Heart right ventricle (tissue), 16 donors: ENCODE measurements around the gene RO60. TPM values are rescaled to one million over a fixed set of nuclear protein-coding genes. Genes with fewer than 3 reads are reported as not detected.
A peak's percentile ranks its signal among the peaks of the same experiment; 100 is the strongest.
"Not testable (repeated sequence)": the region's sequence is repeated elsewhere in the genome, so short reads cannot be mapped to it uniquely, and the experiment has no call there.

Experiments
- ATAC-seq, 8 donors: fragments of 200-7000 bp; cut with Tn5 transposase; one replicate each; pipeline ENCODE4 v1.9.1; 2020; ENCODE audit warnings: mild to moderate bottlenecking in 8 of 8, moderate library complexity in 8 of 8, moderate number of reproducible peaks in 1 of 8
- DNase-seq, 2 donors: peaks; one replicate each; pipeline ENCODE4 v3.0.0-alpha.2; 2020
- H3K27ac ChIP-seq, 10 donors: fragments of 200-600 bp; sonication (generic) in 2 of 10; one replicate each; pipeline versions ENCODE4 v1.5.0 to v1.8.0; 2020 to 2022; ENCODE audit warnings: mild to moderate bottlenecking in 3 of 10
- H3K27me3 ChIP-seq, 7 donors: fragments of 200-600 bp; one replicate each; pipeline ENCODE4 v1.8.0; 2021 to 2022; ENCODE audit warnings: mild to moderate bottlenecking in 2 of 7
- H3K36me3 ChIP-seq, 9 donors: fragments of 200-600 bp; sonication (generic) in 1 of 9; one replicate each; pipeline versions ENCODE4 v1.5.0 to v1.8.0; 2020 to 2022; ENCODE audit warnings: mild to moderate bottlenecking in 2 of 9
- H3K4me1 ChIP-seq, 9 donors: fragments of 200-600 bp; sonication (generic) in 1 of 9; one replicate each; pipeline versions ENCODE4 v1.5.0 to v1.8.0; 2020 to 2022; ENCODE audit warnings: mild to moderate bottlenecking in 4 of 9
- H3K4me3 ChIP-seq, 10 donors: fragments of 200-600 bp; sonication (generic) in 2 of 10; one replicate each; pipeline versions ENCODE4 v1.5.0 to v1.8.0; 2020 to 2022; ENCODE audit warnings: mild to moderate bottlenecking in 7 of 10, moderate library complexity in 2 of 10
- H3K9me3 ChIP-seq, 11 donors: fragments of 200-600 bp in 10 of 11; sonication (generic) in 2 of 11; one replicate each; pipeline versions ENCODE4 v1.5.0 to v1.8.0; 2013 to 2022; ENCODE audit warnings: mild to moderate bottlenecking in 2 of 11, control low read depth in 1 of 11, moderate library complexity in 1 of 11
- WGBS, 2 donors: extraction: QIAGEN DNeasy Blood & Tissue Kit; methylation state at CpG; one replicate each; pipeline ENCODE4 v1.1.7; 2013; ENCODE audit warnings: inconsistent platforms in 1 of 2; 5-methylcytosine and 5-hydroxymethylcytosine counted together
- intact Hi-C, 10 donors: fragments of 100-400 bp; cut with DNase I; formaldehyde crosslinking; loops; one replicate each; pipeline versions ENCODE4 v1.11.1 to v1.14.2; 2022
- polyA plus RNA-seq, 2 donors: library from polyadenylated mRNA; stranded (reverse); fragments of 200-250 nt; gene quantifications; one replicate each; pipeline ENCODE4 v1.2.3, GENCODE V29; 2013
- total RNA-seq, 10 donors: library from RNA; stranded (reverse); fragmentation: NEBNext Ultra II Directional in 3 of 10; extraction: Animal tissue kit (Norgen Biotek cat#: 25700) in 3 of 10; gene quantifications; one replicate each; pipeline versions ENCODE4 v1.2.1 to v1.2.4, GENCODE V29; 2021 to 2023
- TF ChIP-seq, protein P1 (sequence below), 9 donors: fragments of 200-600 bp; sonication (generic) in 2 of 9; IDR thresholded peaks; one replicate each; pipeline versions ENCODE4 v1.5.0 to v1.8.0; 2021 to 2022; ENCODE audit warnings: antibody characterized with exemption in 9 of 9, mild to moderate bottlenecking in 5 of 9, moderate library complexity in 1 of 9
- donor health status: Arrhythmogenic right ventricular cardiomyopathy.
- donor health status: ischemic (EF 13 %, LVEDD 7.1; RV severe dilation, severe dysfunction).
- donor health status: healthy with polysubstance abuse.
- donor health status: DM: no; HTN: yes; CAD: no.
- donor health status: DM: no; HTN: no; CAD: no.
- donor health status: ischemic (EF 25% LVEDD 6.9; RV normal size, moderate dysfunction).
- donor health status: ischemic (EF 25% LVEDD 5.7; RV mildly dilated, moderate dysfunction).
- donor health status: healthy.
- donor health status: DM: yes; HTN: yes; CAD: no.
- donor health status: Ischemic cardiomyopathy.
- donor health status: ischemic (EF 35%, LVEDD 5.7; RV mildly dilated, moderate dysfunction).
- donor health status: nonischemic (EF 11% LVEDD 7.7; RV severe dilation, severe dysfunction).
- donor health status: DM: yes; HTN: yes; CAD: no.
- donor health status: PGD.
- donor health status: ischemic (EF 29% LVEDD 5.4; RV normal size, mild dysfunction).
- donor health status: nonischemic (EF 23%, LVEDD 6.1; RV moderate dilation, normal function).

RO60 gene
- total and polyA plus RNA-seq, 12 donors = 4.7 to 62.9 (median 54.9) TPM

DNA sequence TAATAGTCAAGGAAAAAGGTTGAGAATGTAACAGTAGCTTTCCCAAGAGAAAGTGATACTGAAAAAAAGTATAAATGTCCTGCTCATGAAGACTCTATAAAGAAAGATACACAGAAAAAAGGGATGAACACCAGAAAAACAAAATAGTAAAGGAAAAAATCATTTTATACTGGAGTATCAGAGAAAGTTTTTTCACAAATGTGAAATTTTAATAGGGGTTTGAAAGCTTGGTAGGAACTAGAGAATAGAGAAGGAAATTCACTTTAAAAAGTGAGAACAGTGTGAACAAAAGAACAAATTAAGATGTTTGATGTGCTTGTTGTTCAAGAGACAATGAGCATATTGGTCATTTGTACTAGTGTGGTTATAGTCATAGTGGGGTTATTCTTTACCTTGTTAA is 25.8 kb upstream of the RO60 start:
- Histone ChIP-seq H3K27me3 (no peaks in the 10 kb centered on the region), H3K4me1 (peaks cover 0 to 5% (median 0%) of the 10 kb centered on the region in 9 donors), H3K4me3 (no peak overlapping the region), H3K9me3 (peaks cover 0 to 6% (median 0%) of the 10 kb centered on the region in 11 donors), H3K27ac (no peak overlapping the region), H3K36me3 (peaks cover 0 to 9% (median 0%) of the 10 kb centered on the region in 9 donors)
- intact Hi-C loops = loop anchor here in 3 of 10 donors (5.0 to 10.0 kb wide), 2 partner anchors 429 to 556 kb away; no protein-coding TSS in a partner anchor
- ATAC-seq (no peak), DNase-seq (no peak)
- TF ChIP-seq, protein P1, sequence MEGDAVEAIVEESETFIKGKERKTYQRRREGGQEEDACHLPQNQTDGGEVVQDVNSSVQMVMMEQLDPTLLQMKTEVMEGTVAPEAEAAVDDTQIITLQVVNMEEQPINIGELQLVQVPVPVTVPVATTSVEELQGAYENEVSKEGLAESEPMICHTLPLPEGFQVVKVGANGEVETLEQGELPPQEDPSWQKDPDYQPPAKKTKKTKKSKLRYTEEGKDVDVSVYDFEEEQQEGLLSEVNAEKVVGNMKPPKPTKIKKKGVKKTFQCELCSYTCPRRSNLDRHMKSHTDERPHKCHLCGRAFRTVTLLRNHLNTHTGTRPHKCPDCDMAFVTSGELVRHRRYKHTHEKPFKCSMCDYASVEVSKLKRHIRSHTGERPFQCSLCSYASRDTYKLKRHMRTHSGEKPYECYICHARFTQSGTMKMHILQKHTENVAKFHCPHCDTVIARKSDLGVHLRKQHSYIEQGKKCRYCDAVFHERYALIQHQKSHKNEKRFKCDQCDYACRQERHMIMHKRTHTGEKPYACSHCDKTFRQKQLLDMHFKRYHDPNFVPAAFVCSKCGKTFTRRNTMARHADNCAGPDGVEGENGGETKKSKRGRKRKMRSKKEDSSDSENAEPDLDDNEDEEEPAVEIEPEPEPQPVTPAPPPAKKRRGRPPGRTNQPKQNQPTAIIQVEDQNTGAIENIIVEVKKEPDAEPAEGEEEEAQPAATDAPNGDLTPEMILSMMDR (IDR thresholded peaks at IDR 0.05) = no peak

- no peak overlapping the region for H3K4me3 ChIP-seq
- H3K27ac ChIP-seq = no peak overlapping the region
- H3K27me3 ChIP-seq = no peaks in the 10 kb centered on the region
- ATAC-seq (no peak), DNase-seq (no peak)
- no peaks in the 10 kb centered on the region for H3K4me1 ChIP-seq
- TF ChIP-seq, protein P1 (IDR thresholded peaks at IDR 0.05) = no peak
- no peaks in the 10 kb centered on the region for H3K36me3 ChIP-seq
- H3K9me3 ChIP-seq = peaks cover 0 to 6% (median 0%) of the 10 kb centered on the region in 11 donors
- intact Hi-C loops = loop anchor here in 1 of 10 donors (10.0 kb wide), 1 partner anchor 432 kb away; no protein-coding TSS in a partner anchor
- WGBS, 2 donors = 98% methylated on average over 3 of the region's 3 CpGs
Observed at GRCh38 chr1:193036337-193037047, 22.9 kb upstream of the RO60 start.

DNA sequence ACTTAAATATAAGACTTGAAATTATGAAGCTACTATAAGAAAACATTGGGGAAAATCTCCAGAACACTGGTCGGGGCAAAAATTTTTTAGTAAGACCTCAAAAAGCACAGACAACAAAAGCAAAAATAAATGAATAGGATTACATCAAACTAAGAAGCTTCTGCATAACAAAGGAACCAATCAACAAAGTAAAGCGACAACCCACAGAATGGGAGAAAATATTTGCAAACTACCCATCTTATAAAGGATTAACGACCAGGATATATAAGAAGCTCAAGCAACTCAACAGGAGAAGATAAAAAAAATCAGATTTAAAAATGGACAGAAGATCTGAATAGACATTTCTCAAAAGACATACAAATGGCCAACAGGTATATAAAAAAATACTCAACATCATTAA is 19.4 kb upstream of the RO60 start:
- Histone ChIP-seq H3K4me1 (peaks cover 0 to 12% (median 4%) of the 10 kb centered on the region in 9 donors), H3K4me3 (no peak overlapping the region), H3K9me3 (peaks cover 0 to 3% (median 0%) of the 10 kb centered on the region in 11 donors), H3K36me3 (peaks cover 0 to 17% (median 5%) of the 10 kb centered on the region in 9 donors), H3K27me3 (no peaks in the 10 kb centered on the region), H3K27ac (no peak overlapping the region)
- intact Hi-C loops = no loop called here
- ATAC-seq (no peak), DNase-seq (no peak)
- TF ChIP-seq, protein P1 (IDR thresholded peaks at IDR 0.05) = no peak
- WGBS, 2 donors = 95% methylated on average over 3 of the region's 3 CpGs

DNA sequence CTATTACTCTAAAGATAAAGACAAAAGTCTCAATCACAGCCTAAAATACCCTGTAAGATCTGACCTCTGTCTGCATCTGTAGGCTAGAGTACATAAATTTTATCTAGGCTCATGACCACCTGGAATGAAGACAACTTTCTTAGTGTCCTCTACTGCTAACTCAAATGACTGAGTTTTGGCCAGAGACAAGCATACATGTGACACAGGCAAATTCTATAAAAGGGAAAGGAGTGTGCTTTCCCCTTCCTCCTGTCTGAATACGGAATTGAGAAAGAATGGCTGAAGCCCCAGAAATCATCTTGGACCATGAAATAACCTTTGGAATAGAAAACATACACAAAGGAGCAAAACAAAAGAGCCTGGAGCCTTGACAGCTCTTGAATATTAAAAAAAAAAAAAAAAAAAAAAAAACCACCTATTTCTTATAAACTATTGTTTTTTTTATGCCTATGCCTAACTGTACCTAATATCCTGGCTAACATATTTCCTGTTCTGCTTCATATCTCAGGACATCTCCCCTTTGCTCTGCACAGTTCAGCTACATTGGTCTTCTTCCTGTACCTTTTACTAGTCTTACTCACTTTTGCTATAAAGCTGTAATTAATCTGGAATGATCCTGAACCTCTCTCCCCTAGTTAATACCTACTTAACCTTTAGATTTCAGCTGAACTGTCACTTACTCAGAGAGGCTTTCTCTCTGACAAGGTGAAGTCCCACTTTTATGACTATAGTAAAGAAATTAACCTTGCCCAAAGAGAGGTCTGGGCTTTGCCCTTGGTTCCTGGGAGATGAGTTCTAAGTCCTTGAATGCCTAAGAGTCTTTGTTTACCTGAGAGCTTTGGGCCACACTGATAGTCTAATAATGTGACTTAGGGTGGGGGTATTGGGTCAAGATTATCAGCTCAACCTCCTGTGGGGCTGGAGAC is 16.4 kb upstream of the RO60 start:
- Histone ChIP-seq H3K9me3 (no peaks in the 10 kb centered on the region), H3K4me1 (peaks cover 0 to 12% (median 4%) of the 10 kb centered on the region in 9 donors), H3K4me3 (no peak overlapping the region), H3K27ac (peak overlapping the region in 5 of 10 donors; percentile 28 to 69 (median 46)), H3K27me3 (no peaks in the 10 kb centered on the region), H3K36me3 (peaks cover 0 to 44% (median 5%) of the 10 kb centered on the region in 9 donors)
- intact Hi-C loops = no loop called here
- no peak for DNase-seq
- TF ChIP-seq, protein P1 (IDR thresholded peaks at IDR 0.05) = no peak
- WGBS, 2 donors = 62 to 66% methylated on average over 1 of the region's 1 CpG
- ATAC-seq = peak in 5 of 8 donors; percentile 16 to 76 (median 58)

DNA sequence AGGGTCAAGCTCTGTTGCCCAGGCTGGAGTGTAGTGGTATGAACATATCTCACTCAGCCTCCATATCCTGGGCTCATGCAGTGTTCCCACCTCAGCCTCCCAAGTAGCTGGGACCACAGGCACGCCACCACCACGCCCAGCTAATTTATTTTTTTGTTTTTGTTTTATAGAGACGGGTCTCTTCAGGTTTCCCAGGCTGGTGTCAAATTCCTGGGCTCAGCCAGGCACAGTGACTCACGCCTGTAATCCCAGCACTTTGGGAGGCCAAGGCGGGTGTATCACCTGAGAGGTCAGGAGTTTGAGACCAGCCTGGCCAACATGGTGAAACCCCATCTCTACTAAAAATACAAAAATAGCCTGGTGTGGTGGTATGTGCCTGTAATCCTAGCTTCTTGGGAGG is 10.5 kb upstream of the RO60 start:
- H3K27me3 ChIP-seq, DNase-seq, intact Hi-C loops, H3K9me3 ChIP-seq, H3K27ac ChIP-seq, H3K4me3 ChIP-seq, ATAC-seq: not testable (repeated sequence)
- H3K36me3 ChIP-seq = peaks cover 0 to 68% (median 10%) of the 10 kb centered on the region in 9 donors
- 94 to 95% methylated on average over 5 of the region's 5 CpGs for WGBS, 2 donors
- H3K4me1 ChIP-seq = peaks cover 0 to 12% (median 0%) of the 10 kb centered on the region in 9 donors
